ENCODE results near the gene COPS2. TPM values are rescaled to one million over a fixed set of nuclear protein-coding genes. Genes with fewer than 3 reads are reported as not detected.

The COPS2 gene
- total and polyA plus RNA-seq, 9 of the 15 experiments (the other 6 are each of a cell fraction or from before 2014, with no cell fraction given): 66.4 to 154 (median 117) TPM

DNA sequence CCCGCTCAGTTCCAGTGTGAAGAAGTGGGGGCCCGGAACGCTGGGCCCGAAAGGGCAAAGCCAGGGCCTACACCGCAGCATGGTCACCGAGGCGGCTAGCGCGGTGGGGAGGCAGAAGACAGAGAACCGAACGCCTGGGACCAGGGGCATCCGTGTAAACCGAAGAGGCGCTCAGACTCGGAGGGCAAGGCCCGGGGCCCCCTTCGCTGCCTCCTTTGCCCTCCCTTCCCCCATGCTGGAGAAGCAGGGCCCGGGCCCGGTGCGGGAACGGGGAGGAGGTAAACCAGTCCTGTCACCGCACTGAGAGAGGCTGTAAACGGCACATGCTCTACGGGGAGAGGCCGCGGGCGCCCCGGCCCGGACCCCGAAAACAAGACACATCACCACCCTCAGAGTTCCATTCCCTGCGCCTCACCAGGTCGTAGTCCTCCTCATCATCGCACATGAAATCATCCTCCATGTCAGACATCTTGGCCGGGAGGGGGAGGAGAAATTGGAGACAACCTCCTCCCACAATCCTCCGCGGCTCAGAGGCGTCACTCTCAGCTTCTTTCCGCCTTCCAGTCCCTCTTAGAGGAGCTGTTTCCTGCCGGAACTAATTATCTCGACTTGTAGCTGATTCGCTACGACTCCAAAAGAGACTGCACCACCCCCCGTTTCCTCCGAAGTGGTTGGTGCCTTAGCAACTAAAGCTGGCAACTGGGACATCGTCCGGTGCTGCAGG, at the start of gene COPS2 (continued):
- TF ChIP-seq MYC (IDR thresholded peaks at IDR 0.05; ENCODE audit: low read depth, low read length): peak; percentile 71
- no peak; the same call in 1 of the 2 replicates for TF ChIP-seq MYC (CRISPR knock-in tag; IDR thresholded peaks at IDR 0.05; ENCODE audit: borderline replicate concordance, low read depth)
- TF ChIP-seq, protein P1, sequence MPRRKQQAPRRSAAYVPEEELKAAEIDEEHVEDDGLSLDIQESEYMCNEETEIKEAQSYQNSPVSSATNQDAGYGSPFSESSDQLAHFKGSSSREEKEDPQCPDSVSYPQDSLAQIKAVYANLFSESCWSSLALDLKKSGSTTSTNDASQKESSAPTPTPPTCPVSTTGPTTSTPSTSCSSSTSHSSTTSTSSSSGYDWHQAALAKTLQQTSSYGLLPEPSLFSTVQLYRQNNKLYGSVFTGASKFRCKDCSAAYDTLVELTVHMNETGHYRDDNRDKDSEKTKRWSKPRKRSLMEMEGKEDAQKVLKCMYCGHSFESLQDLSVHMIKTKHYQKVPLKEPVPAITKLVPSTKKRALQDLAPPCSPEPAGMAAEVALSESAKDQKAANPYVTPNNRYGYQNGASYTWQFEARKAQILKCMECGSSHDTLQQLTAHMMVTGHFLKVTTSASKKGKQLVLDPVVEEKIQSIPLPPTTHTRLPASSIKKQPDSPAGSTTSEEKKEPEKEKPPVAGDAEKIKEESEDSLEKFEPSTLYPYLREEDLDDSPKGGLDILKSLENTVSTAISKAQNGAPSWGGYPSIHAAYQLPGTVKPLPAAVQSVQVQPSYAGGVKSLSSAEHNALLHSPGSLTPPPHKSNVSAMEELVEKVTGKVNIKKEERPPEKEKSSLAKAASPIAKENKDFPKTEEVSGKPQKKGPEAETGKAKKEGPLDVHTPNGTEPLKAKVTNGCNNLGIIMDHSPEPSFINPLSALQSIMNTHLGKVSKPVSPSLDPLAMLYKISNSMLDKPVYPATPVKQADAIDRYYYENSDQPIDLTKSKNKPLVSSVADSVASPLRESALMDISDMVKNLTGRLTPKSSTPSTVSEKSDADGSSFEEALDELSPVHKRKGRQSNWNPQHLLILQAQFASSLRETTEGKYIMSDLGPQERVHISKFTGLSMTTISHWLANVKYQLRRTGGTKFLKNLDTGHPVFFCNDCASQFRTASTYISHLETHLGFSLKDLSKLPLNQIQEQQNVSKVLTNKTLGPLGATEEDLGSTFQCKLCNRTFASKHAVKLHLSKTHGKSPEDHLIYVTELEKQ (CRISPR knock-in tag; IDR thresholded peaks at IDR 0.05): no peak
- TF ChIP-seq SMARCB1 (IDR thresholded peaks at IDR 0.05; ENCODE audit: insufficient read length, low read depth): no peak
- TF ChIP-seq, protein P2, sequence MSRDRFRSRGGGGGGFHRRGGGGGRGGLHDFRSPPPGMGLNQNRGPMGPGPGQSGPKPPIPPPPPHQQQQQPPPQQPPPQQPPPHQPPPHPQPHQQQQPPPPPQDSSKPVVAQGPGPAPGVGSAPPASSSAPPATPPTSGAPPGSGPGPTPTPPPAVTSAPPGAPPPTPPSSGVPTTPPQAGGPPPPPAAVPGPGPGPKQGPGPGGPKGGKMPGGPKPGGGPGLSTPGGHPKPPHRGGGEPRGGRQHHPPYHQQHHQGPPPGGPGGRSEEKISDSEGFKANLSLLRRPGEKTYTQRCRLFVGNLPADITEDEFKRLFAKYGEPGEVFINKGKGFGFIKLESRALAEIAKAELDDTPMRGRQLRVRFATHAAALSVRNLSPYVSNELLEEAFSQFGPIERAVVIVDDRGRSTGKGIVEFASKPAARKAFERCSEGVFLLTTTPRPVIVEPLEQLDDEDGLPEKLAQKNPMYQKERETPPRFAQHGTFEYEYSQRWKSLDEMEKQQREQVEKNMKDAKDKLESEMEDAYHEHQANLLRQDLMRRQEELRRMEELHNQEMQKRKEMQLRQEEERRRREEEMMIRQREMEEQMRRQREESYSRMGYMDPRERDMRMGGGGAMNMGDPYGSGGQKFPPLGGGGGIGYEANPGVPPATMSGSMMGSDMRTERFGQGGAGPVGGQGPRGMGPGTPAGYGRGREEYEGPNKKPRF (IDR thresholded peaks at IDR 0.05; ENCODE audit: low read depth, low read length): no peak
- TF ChIP-seq NR3C1 (CRISPR knock-in tag; IDR thresholded peaks at IDR 0.05): 0 out of 2 replicates have a peak, but pooled peaks have one; percentile 56
- TF ChIP-seq ZNF184 (CRISPR knock-in tag; IDR thresholded peaks at IDR 0.05): no peak
- TF ChIP-seq, protein P3, sequence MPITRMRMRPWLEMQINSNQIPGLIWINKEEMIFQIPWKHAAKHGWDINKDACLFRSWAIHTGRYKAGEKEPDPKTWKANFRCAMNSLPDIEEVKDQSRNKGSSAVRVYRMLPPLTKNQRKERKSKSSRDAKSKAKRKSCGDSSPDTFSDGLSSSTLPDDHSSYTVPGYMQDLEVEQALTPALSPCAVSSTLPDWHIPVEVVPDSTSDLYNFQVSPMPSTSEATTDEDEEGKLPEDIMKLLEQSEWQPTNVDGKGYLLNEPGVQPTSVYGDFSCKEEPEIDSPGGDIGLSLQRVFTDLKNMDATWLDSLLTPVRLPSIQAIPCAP (CRISPR knock-in tag; IDR thresholded peaks at IDR 0.05; ENCODE audit: borderline replicate concordance): no peak
- no peak for TF ChIP-seq SRSF3 (IDR thresholded peaks at IDR 0.05; ENCODE audit: insufficient read depth, low read length)
- TF ChIP-seq, protein P4, sequence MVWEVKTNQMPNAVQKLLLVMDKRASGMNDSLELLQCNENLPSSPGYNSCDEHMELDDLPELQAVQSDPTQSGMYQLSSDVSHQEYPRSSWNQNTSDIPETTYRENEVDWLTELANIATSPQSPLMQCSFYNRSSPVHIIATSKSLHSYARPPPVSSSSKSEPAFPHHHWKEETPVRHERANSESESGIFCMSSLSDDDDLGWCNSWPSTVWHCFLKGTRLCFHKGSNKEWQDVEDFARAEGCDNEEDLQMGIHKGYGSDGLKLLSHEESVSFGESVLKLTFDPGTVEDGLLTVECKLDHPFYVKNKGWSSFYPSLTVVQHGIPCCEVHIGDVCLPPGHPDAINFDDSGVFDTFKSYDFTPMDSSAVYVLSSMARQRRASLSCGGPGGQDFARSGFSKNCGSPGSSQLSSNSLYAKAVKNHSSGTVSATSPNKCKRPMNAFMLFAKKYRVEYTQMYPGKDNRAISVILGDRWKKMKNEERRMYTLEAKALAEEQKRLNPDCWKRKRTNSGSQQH (CRISPR knock-in tag; IDR thresholded peaks at IDR 0.05): no peak
- TF ChIP-seq HEY1 (CRISPR knock-in tag; IDR thresholded peaks at IDR 0.05; ENCODE audit: borderline replicate concordance): no peak
- TF ChIP-seq, protein P5, sequence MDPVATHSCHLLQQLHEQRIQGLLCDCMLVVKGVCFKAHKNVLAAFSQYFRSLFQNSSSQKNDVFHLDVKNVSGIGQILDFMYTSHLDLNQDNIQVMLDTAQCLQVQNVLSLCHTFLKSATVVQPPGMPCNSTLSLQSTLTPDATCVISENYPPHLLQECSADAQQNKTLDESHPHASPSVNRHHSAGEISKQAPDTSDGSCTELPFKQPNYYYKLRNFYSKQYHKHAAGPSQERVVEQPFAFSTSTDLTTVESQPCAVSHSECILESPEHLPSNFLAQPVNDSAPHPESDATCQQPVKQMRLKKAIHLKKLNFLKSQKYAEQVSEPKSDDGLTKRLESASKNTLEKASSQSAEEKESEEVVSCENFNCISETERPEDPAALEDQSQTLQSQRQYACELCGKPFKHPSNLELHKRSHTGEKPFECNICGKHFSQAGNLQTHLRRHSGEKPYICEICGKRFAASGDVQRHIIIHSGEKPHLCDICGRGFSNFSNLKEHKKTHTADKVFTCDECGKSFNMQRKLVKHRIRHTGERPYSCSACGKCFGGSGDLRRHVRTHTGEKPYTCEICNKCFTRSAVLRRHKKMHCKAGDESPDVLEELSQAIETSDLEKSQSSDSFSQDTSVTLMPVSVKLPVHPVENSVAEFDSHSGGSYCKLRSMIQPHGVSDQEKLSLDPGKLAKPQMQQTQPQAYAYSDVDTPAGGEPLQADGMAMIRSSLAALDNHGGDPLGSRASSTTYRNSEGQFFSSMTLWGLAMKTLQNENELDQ (CRISPR knock-in tag; IDR thresholded peaks at IDR 0.05; ENCODE audit: borderline replicate concordance): no peak
- TF ChIP-seq ZBED1 (IDR thresholded peaks at IDR 0.05): no peak; the same call in 1 of the 2 replicates
- no peak for TF ChIP-seq SRSF1 (IDR thresholded peaks at IDR 0.05; ENCODE audit: low read depth, low read length)
